Stimulated activated CD8-positive, alpha-beta memory T cell treated with anti-CD3 and anti-CD28 coated beads, Interleukin-12 subunit alpha, Interleukin-12 subunit beta, amount 100 ng/mL, for 24 hours (primary cell): ENCODE results near the gene PYGM.

Experiments used
- DNase-seq: peaks from one replicate; pipeline ENCODE4 v3.0.0-alpha.2; 2020; ENCODE audit errors: extremely low read depth

PYGM gene

GRCh38 chr11:64767344-64768299 is 7.8 kb upstream of the PYGM start:
- DNase-seq, result no peak

GRCh38 chr11:64766881-64767280 is 7.1 kb upstream of the PYGM start:
- DNase-seq, result no peak

DNA sequence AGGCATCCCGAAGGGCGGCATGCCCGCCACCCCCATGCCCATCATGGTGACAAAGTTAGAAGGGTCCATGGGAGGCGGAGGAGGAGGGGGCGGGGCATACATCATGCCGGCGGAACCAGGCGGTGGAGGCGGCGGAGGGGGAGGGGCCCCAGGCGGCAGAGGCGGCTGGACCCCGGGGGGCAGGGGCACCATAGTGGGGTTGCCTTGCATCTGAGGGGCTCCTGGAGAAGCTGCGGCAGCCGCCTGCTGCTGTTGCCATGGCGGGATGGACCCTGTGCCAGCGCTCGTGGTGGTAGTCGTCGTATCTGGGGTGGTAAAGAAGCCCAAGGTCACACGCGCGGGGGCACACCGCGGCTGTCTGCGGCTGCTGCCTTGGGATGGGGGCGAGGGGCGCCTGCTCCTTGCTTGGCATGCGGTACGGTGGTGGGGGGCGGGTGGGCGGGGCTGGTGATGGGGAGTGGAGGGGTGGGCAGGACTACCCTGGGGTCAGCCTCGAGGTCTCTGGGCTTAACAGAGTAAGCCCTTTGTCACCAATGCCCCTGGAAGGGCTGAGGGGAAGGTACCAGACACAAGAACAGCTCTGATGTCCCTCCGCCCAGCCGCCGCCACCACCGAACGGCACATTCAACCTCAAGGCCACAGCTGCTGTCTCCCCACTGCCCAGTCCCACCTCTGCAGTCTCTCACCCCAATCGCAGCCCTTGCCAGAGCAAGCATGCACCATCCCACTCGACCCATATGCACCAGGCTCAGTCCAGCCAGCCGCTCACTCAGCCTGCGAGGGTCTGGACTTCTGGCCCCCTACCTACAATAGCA is 6.3 kb upstream of the PYGM start:
- no peak for DNase-seq

- no peak for DNase-seq
Measured at GRCh38 chr11:64765291-64765850, 5.6 kb upstream of the PYGM start.

GRCh38 chr11:64764753-64765152 is 5.0 kb upstream of the PYGM start:
- no peak for DNase-seq

DNA sequence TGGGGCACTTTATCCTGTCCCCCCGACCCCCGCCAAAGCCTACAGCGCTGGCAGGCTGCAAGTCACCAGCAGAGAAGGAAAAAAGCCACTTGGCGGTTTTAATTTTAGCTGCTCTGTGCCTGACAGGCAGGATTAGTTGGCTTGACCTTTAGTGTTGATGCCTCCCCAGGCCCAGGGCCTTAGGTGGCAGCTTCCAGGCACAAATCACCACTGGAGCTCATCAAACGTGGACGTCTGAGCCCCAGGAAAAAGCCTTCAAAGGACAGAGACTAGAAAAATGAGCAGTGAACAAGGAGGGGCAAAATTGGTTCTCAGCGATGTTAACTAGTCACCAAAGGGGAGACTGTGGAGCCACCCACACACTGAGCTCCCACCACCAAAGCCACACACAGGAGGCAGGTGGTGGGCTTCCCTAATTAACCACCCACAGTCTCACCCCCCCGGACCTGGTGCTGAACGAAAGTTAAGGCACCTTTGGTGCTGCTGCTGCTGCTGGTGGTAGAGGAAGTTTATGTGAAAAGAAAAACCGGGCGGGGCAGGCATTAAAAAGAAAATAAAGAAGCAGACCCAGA is 4.4 kb upstream of the PYGM start:
- no peak for DNase-seq

DNA sequence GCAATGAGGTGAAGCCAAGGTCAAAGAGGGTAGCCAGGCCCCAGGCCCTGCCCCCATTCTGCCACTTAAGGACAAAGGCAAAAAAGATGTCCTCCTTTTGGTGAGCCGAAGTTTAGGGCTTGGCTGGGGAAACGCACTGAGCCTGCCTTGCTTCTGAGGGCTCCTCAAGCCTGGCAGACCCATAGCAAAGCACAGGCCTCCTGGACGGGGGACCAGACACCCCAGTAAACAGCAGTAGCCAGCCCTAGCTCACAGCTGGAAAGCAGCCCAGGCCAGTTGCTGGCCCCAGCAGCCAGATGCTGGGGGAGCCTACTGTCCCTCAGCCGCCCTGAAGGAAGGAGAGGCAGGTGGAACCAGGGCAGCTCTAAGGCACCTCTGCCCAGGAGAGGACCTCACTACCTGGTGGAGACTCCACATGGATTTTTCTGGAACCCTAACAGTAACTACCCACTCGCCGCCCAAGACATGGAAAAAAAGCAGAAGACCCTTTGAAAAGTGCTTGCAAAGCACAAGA is 3.8 kb upstream of the PYGM start:
- DNase-seq, result no peak

DNA sequence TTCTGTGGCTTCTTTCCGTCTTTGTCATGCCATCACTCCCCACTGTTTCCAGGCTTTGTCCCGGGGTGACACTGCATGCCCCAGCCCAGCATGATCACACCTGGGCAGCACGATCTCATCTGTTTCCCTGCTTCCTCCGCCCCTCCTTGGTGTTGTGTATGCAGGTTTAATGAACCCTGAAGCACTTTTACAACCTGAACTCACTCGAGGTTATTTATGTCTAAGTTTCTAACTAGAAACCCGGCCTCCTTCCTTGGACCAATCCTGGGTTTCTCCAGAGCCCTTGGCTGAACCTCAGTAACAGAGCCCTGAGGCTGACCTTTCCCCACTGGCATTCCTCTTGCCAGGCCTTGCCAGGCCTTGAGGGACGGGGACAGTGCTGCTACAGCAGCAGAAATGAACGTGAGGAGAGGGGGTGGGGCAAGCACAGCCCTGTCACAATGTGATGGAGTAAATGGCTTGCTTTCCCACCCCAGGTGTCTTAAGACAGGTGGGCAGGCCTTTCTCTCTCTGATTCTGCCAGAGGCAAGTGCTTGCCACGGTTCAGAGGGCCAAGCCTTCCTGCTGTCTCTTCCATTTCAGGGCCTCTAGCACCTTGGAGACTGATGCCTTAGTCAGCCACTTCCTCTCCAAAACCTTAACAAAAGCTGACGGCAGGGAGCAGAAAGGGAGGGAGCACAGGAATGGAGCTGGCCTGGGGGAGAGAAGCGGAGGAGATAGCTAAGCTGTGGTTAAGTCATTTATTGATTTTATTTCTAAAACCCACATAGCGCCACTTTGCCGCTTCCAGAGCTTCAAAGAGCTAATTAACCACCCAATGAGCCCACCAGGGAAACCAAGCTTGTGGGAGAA is 3.1 kb upstream of the PYGM start:
- no peak for DNase-seq

GRCh38 chr11:64762277-64762673 is 2.5 kb upstream of the PYGM start:
- no peak for DNase-seq

- no peak for DNase-seq
Measured at GRCh38 chr11:64760759-64761420, 1.1 kb upstream of the PYGM start.

DNA sequence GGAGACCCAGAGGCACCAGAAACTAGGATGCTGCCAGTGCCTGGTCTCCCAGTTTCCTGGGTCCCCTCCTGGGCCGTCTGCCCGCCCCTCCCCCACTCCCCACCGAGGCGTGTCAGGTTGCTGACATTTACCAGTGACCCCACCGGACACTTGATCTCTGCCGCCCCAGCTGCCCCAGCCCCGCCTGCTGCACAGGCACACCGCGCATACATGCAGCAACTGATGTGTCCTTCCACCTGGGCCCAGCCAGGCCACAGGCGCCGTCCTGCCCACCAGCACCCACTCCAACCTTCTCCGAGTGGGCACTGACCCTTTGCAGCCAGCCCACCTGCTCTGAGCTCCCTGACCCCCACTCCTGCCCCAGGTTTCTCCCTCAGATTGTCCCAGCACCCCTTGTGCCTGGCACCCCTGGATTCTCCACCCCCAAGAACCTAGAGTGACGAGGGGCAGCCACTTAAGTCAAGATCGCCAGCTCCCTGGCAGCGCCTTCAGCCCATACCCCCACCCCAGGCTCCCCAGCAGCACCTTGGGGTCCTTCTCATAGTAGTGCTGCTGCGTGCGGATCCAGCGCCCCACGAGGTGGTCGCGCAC is 548 bp downstream of the PYGM start:
- no peak for DNase-seq

GRCh38 chr11:64758330-64759079 is 1.3 kb downstream of the PYGM start:
- no peak for DNase-seq

GRCh38 chr11:64757549-64758329 is 2.0 kb downstream of the PYGM start:
- DNase-seq, result no peak

- no peak for DNase-seq
Measured at GRCh38 chr11:64755681-64756361, 4.0 kb downstream of the PYGM start.

DNA sequence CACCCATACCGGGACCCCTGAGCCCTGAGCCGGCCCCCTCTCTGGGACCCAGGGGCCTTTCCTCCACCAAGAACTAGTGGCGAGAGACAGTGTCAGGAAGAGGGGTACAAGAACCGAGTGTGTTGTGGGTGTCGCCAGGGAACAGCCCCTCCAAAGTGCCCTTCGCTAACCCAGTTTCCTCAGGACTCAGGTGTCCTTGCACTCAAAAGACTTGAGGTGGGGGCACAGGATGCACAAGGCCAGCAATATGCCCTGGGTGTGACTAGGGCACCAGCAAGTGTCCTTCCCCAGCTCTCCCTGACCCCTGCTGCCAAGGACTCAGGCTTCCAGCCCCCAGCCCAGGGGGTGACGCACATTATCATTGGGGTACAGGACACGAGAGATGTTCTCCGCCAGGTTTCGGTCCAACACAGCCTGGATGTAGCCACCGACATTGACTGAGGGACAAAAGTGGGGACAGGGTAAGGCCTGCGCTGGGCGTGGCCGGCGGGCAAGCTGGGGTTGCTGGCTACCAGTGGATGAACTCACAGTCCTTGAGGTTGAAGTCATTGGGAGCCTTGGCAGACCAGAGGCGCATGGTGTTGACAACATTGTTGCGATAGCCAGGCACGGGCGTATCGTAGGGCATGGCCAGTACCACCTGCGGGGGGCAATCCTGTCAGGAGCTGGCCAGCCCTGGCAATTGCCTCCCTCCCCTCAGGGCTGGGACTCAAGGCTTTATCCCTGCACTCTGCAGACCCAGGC is 4.7 kb downstream of the PYGM start:
- DNase-seq, result no peak

GRCh38 chr11:64754124-64754918 is 5.5 kb downstream of the PYGM start:
- DNase-seq, result no peak
